Activated T-cell treated with anti-CD3 and anti-CD28 coated beads, Interleukin-2, amount 50 U/mL, for 72 hours (primary cell): Measurements from ENCODE around the gene ITSN2. TPM values are rescaled to one million over a fixed set of nuclear protein-coding genes. Genes with fewer than 3 reads are reported as not detected.
A peak's percentile ranks its signal among the peaks of the same experiment; 100 is the strongest.
"Not testable (repeated sequence)": the region's sequence is repeated elsewhere in the genome, so short reads cannot be mapped to it uniquely, and the experiment has no call there.

Experiments used
- ATAC-seq, 2 donors: fragments of 150-1000 bp; cut with Tn5 transposase; replicated peaks in 1 of 2; 2 replicates each; pipeline ENCODE4 v1.10.0; 2021; ENCODE audit warnings: moderate library complexity in 2 of 2, mild to moderate bottlenecking in 1 of 2
- DNase-seq, 2 donors: peaks; one replicate each; pipeline ENCODE4 v3.0.0; 2021 to 2022; ENCODE audit warnings: mixed read lengths in 1 of 2
- H3K27ac Mint-ChIP-seq: one replicate; pipeline ENCODE4 v1.8.0; 2022; ENCODE audit warnings: mild to moderate bottlenecking, moderate library complexity, mixed read lengths
- H3K27me3 Mint-ChIP-seq: one replicate; pipeline ENCODE4 v1.8.0; 2022; ENCODE audit warnings: low read depth, mixed read lengths
- H3K36me3 Mint-ChIP-seq, 2 donors: one replicate each; pipeline ENCODE4 v1.8.0; 2022; ENCODE audit warnings: mixed read lengths in 2 of 2, mild to moderate bottlenecking in 1 of 2; ENCODE audit not compliant: insufficient read depth in 2 of 2
- H3K4me1 Mint-ChIP-seq: one replicate; pipeline ENCODE4 v1.8.0; 2022; ENCODE audit warnings: low read depth, mixed read lengths
- H3K4me3 Mint-ChIP-seq, 2 donors: one replicate each; pipeline ENCODE4 v1.8.0; 2022; ENCODE audit warnings: mild to moderate bottlenecking in 2 of 2, mixed read lengths in 2 of 2, moderate library complexity in 2 of 2
- H3K9me3 Mint-ChIP-seq, 2 donors: one replicate each; pipeline ENCODE4 v1.8.0; 2022; ENCODE audit warnings: mixed read lengths in 2 of 2
- total RNA-seq, 2 donors: library from RNA; stranded (reverse); gene quantifications; one replicate each; pipeline ENCODE4 v1.2.3, GENCODE V29; 2022

Gene ITSN2
- total RNA-seq, 2 donors from 2014 or later: 63.4 to 72.4 TPM

DNA sequence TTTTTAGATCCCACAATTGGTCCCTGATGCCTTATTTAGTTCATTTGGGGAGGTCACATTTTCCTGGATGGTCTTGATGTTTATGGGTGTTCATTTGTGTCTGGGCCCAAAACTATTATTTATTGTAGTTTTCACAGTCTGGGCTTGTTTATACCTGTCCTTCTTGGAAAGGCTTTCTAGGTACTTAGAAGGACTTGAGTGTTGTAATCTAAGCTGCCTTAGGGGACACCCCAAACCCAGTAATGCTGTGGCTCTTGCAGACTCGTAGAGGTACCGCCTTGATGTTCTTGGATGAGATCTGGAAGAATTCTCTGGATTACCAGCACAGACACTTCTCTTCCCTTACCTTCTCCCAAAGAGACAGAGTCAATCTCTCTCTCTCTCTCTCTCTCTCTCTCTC lies 25.0 kb upstream of the ITSN2 start:
- Mint-ChIP-seq H3K27me3 (no peaks in the 10 kb centered on the region), H3K9me3 (no peaks in the 10 kb centered on the region), H3K4me3 (no peak overlapping the region), H3K4me1 (no peaks in the 10 kb centered on the region), H3K27ac (no peak overlapping the region), H3K36me3 (no peaks in the 10 kb centered on the region)
- ATAC-seq (no peak), DNase-seq (no peak)

GRCh38 chr2:24382363-24383073 lies 22.2 kb upstream of the ITSN2 start:
- H3K27ac Mint-ChIP-seq: no peak overlapping the region
- H3K27me3 Mint-ChIP-seq: no peaks in the 10 kb centered on the region
- H3K4me1 Mint-ChIP-seq: no peaks in the 10 kb centered on the region
- DNase-seq (peak; percentile 52 to 56), ATAC-seq (peak; percentile 82 to 83)
- H3K9me3 Mint-ChIP-seq: no peaks in the 10 kb centered on the region
- H3K4me3 Mint-ChIP-seq: no peak overlapping the region
- no peaks in the 10 kb centered on the region for H3K36me3 Mint-ChIP-seq

DNA sequence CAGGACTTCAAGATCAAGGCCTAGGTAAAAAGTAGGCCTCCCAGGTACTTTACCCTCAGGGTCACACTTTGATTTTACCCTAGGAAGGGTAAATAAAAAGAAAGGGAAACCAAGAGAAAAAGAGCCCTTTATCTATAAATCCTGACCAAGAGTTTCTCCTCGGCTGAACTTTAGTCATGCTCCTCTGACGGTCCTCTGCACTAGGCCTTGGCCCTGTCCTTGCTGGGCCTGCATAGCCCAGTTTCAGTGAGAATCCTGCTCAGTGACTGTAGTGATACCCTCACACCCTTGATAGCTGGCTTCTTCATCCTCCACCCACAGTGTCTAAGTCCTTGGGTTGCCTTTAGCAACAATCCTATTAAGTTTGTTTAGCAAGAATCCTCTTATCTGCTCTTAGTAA lies 20.5 kb upstream of the ITSN2 start:
- Mint-ChIP-seq H3K27me3 (no peaks in the 10 kb centered on the region), H3K4me1 (no peaks in the 10 kb centered on the region), H3K9me3 (no peaks in the 10 kb centered on the region), H3K4me3 (no peak overlapping the region), H3K27ac (no peak overlapping the region), H3K36me3 (no peaks in the 10 kb centered on the region)
- ATAC-seq (no peak), DNase-seq (no peak)

DNA sequence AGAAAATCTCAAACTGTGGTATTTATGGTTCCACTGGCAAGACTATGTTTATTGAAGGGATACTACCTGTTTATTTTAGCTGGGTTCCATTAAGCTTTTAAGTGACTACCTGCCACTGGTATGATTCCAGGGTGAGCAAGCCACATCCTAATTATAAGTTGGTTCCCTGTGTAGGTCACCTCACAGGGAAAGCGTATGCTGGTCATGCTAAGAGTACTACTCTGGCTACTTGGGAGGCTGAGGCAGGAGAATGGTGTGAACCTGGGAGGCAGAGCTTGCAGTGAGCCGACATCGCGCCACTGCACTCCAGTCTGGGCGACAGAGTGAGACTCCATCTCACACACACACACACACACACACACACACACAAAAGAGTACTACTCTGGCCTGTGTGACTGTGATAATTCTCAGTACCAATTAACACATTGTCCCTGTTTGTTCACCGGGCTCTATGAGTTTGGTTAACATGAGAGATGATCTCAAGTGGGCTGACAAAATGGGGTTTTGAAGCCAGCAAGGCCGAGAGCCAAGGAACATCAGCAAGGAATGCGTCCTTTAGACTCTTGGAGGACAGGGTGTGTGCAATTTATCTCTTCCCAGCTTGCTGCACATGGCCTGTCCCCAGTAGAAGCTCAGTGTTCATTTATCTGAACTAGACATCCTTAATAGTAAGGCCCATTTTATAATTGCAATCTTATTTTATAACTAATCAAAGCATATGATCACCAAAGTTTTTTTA lies 15.2 kb upstream of the ITSN2 start:
- Mint-ChIP-seq H3K4me1 (no peaks in the 10 kb centered on the region), H3K27me3 (no peaks in the 10 kb centered on the region), H3K27ac (no peak overlapping the region), H3K4me3 (no peak overlapping the region), H3K36me3 (no peaks in the 10 kb centered on the region), H3K9me3 (no peaks in the 10 kb centered on the region)
- no peak for ATAC-seq
- no peak for DNase-seq

DNA sequence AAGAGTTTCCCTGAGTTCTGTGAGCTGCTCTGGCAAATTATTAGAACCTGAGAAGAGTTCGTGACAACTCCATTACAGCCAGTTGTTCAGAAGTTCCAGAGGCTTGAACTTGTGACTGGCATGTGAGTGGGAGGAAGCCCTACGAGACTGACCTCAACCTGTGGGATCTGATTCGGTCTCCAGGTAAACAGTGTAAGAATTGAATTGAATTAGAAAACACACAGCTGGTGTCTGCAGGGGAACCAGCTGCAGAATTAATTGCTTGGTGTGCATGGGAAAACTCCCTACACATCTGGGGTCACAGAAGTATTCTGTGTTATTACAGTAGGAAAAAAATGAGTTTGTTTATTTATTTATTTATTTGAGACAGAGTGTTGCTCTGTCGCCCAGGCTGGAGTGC lies 14.0 kb upstream of the ITSN2 start:
- no peaks in the 10 kb centered on the region for H3K27me3 Mint-ChIP-seq
- ATAC-seq (no peak), DNase-seq (no peak)
- no peaks in the 10 kb centered on the region for H3K36me3 Mint-ChIP-seq
- no peak overlapping the region for H3K4me3 Mint-ChIP-seq
- H3K4me1 Mint-ChIP-seq: no peaks in the 10 kb centered on the region
- H3K27ac Mint-ChIP-seq: no peak overlapping the region
- no peaks in the 10 kb centered on the region for H3K9me3 Mint-ChIP-seq

- Mint-ChIP-seq H3K36me3 (no peaks in the 10 kb centered on the region), H3K4me1 (no peaks in the 10 kb centered on the region), H3K4me3 (no peak overlapping the region), H3K9me3 (no peaks in the 10 kb centered on the region), H3K27me3 (no peaks in the 10 kb centered on the region), H3K27ac (no peak overlapping the region)
- DNase-seq (no peak), ATAC-seq (no peak)
Measured at GRCh38 chr2:24372033-24372432, 11.7 kb upstream of the ITSN2 start.

- Mint-ChIP-seq H3K4me3 (no peak overlapping the region), H3K27me3 (no peaks in the 10 kb centered on the region), H3K9me3 (no peaks in the 10 kb centered on the region), H3K36me3 (no peaks in the 10 kb centered on the region), H3K27ac (no peak overlapping the region), H3K4me1 (peaks cover 9% of the 10 kb centered on the region)
- ATAC-seq (no peak), DNase-seq (no peak)
Measured at GRCh38 chr2:24365826-24366225, 5.5 kb upstream of the ITSN2 start.

GRCh38 chr2:24365051-24365450 lies 4.7 kb upstream of the ITSN2 start:
- Mint-ChIP-seq H3K4me3 (no peak overlapping the region), H3K27me3 (no peaks in the 10 kb centered on the region), H3K9me3 (no peaks in the 10 kb centered on the region), H3K27ac (no peak overlapping the region), H3K36me3 (no peaks in the 10 kb centered on the region), H3K4me1 (peaks cover 11% of the 10 kb centered on the region)
- DNase-seq (no peak), ATAC-seq (no peak)

- no peak for ATAC-seq
- Mint-ChIP-seq H3K9me3 (no peaks in the 10 kb centered on the region), H3K4me3 (no peak overlapping the region), H3K36me3 (peaks cover 0 to 2% of the 10 kb centered on the region in 2 donors), H3K4me1 (peaks cover 18% of the 10 kb centered on the region), H3K27me3 (no peaks in the 10 kb centered on the region), H3K27ac (no peak overlapping the region)
- no peak for DNase-seq
Measured at GRCh38 chr2:24363301-24363700, 3.0 kb upstream of the ITSN2 start.

- ATAC-seq: no peak
- H3K9me3 Mint-ChIP-seq: no peaks in the 10 kb centered on the region
- no peak for DNase-seq
- no peaks in the 10 kb centered on the region for H3K27me3 Mint-ChIP-seq
- H3K36me3 Mint-ChIP-seq: peaks cover 0 to 2% of the 10 kb centered on the region in 2 donors
- H3K4me3 Mint-ChIP-seq: no peak overlapping the region
- peak overlapping the region; percentile 2 for H3K27ac Mint-ChIP-seq
- peaks cover 25% of the 10 kb centered on the region for H3K4me1 Mint-ChIP-seq
Measured at GRCh38 chr2:24362253-24362652, 1.9 kb upstream of the ITSN2 start.

DNA sequence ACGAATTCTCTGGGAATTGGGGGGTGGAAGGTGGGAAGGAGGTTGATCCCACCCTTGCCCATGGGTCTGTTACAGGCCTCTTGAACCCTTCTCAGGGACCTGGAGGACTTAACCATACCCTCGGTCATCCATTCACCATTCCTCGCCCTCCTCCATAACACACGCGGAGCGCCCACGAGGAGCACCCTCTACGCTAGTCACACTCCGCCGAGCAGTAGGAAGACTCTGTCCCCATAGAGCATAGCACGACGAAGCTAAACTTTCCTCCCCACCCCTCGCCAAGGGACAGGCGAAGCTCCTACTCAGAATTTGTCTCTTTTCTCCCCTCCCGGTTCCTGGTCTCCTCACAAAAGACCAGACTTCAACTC lies 611 bp upstream of the ITSN2 start:
- H3K4me3 Mint-ChIP-seq: peak overlapping the region; percentile 71 to 99
- H3K9me3 Mint-ChIP-seq: no peaks in the 10 kb centered on the region
- no peaks in the 10 kb centered on the region for H3K27me3 Mint-ChIP-seq
- peak overlapping the region; percentile 94 for H3K27ac Mint-ChIP-seq
- peaks cover 0 to 5% of the 10 kb centered on the region in 2 donors for H3K36me3 Mint-ChIP-seq
- H3K4me1 Mint-ChIP-seq: peaks cover 34% of the 10 kb centered on the region
- no peak for DNase-seq
- no peak for ATAC-seq

DNA sequence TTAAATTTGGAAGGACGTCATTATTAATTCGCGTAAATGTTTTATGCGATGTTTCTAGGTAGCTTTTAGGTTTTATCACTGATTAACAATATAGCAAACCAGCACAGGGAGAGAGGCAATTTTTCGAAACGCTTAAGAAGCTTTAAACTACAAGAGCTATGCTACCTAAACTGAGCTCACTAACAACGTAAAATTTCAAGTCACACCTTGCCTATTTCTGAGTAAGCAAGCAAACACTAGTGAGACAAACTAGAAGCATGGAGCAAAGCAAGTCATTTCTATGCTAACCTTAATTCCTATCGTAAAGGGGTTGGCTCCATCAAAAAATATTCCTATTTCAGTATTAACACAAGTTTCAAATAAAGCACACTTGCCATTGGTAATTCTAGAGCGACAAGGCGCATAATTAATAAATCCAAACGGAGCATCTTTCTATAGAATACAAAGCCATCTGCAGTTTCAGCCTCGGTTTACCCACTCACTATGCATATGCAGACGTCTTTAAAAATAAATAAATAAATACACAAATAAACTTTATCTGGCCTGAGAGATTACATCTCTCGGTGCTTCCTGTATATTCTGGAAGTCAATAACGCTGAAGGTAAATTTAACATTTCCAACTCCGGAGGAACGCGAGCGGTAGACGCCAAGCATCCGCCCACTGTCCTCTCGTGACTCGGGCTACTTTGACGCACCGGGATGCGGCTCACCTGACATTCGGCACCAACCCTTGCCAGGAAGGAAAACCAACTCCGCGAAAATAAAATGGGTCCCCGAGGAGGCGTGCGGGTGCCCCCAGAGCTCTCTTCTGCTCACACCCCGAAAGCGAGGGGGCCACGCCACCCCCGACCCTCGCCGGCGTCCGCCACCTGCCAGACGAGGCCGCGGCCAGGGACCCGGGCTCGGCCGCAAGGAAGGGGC lies 947 bp downstream of the ITSN2 start:
- H3K27me3 Mint-ChIP-seq: no peaks in the 10 kb centered on the region

DNA sequence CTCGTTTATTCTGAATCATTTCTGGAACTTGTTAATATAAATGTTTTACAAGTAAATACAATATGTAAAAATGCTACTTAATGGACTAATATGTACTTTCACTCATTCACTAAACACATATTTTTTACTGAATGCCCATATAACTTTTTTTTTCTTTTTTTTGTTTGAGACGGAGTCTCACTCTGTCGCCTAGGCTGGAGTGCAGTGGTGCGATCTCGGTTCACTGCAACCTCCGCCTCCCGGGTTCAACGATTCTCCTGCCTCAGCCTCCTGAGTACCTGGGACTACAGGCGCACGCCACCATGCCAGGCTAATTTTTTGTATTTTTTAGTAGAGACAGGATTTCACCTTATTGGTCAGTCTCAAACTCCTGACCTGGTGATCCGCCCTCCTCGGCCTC lies 2.6 kb downstream of the ITSN2 start:
- not testable (repeated sequence) for DNase-seq, H3K36me3 Mint-ChIP-seq, ATAC-seq, H3K9me3 Mint-ChIP-seq, H3K27me3 Mint-ChIP-seq, H3K27ac Mint-ChIP-seq
- H3K4me3 Mint-ChIP-seq: peak overlapping the region; percentile 53 to 83
- H3K4me1 Mint-ChIP-seq: peaks cover 59% of the 10 kb centered on the region

More for the DNA sequence above, 947 bp downstream of the ITSN2 start:
- Mint-ChIP-seq H3K27ac (peak overlapping the region; percentile 97), H3K36me3 (peaks cover 0 to 5% of the 10 kb centered on the region in 2 donors), H3K9me3 (no peaks in the 10 kb centered on the region), H3K4me3 (peak overlapping the region; percentile 71 to 99), H3K4me1 (peaks cover 43% of the 10 kb centered on the region)
- ATAC-seq (peak; percentile 4 to 19), DNase-seq (peak; percentile 45 to 51)
